Spleen (tissue), 11 donors: ENCODE data around the gene NDUFB10. TPM values are rescaled to one million over a fixed set of nuclear protein-coding genes. Genes with fewer than 3 reads are reported as not detected.

ENCODE experiments used
- DNase-seq: peaks from one replicate; pipeline ENCODE4 v3.0.0-alpha.2; 2020
- H3K27ac ChIP-seq, 8 donors: fragments of 200-600 bp; sonication (generic) in 7 of 8; 1 replicate in 4 of 8; 2 replicates in 4 of 8; pipeline versions ENCODE4 v1.5.0 to v1.8.0; 2016 to 2021; ENCODE audit warnings: inconsistent platforms in 4 of 8, mild to moderate bottlenecking in 4 of 8, moderate library complexity in 1 of 8
- H3K27me3 ChIP-seq, 7 donors: fragments of 200-600 bp; sonication (generic) in 6 of 7; replicated peaks in 1 of 7; 1 replicate in 4 of 7; 2 replicates in 3 of 7; pipeline versions ENCODE4 v1.5.0 to v1.8.0; 2016 to 2021; ENCODE audit warnings: inconsistent platforms in 3 of 7, mild to moderate bottlenecking in 1 of 7
- H3K36me3 ChIP-seq, 6 donors: fragments of 200-600 bp; sonication (generic) in 5 of 6; 1 replicate in 4 of 6; 2 replicates in 2 of 6; pipeline versions ENCODE4 v1.5.0 to v1.8.0; 2016 to 2021; ENCODE audit warnings: inconsistent platforms in 2 of 6
- H3K4me1 ChIP-seq, 6 donors: fragments of 200-600 bp; sonication (generic) in 5 of 6; 1 replicate in 3 of 6; 2 replicates in 3 of 6; pipeline versions ENCODE4 v1.5.0 to v1.8.0; 2016 to 2021; ENCODE audit warnings: inconsistent platforms in 3 of 6
- H3K4me3 ChIP-seq, 8 donors: fragments of 200-600 bp; sonication (generic) in 7 of 8; 1 replicate in 4 of 8; 2 replicates in 4 of 8; pipeline versions ENCODE4 v1.5.0 to v1.8.0; 2016 to 2021; ENCODE audit warnings: inconsistent platforms in 4 of 8, mild to moderate bottlenecking in 4 of 8, moderate library complexity in 2 of 8
- H3K9me3 ChIP-seq, 8 donors: fragments of 200-600 bp; sonication (generic) in 7 of 8; 1 replicate in 4 of 8; 2 replicates in 4 of 8; pipeline versions ENCODE4 v1.5.0 to v1.8.0; 2016 to 2021; ENCODE audit warnings: inconsistent platforms in 4 of 8
- POLR2A ChIP-seq, 3 donors: fragments of 450-650 bp; IDR thresholded peaks; one replicate each; pipeline ENCODE4 v1.5.1; 2017; ENCODE audit warnings: antibody characterized with exemption in 3 of 3, mild to moderate bottlenecking in 1 of 3
- POLR2AphosphoS5 ChIP-seq, 3 donors: sonication (generic); formaldehyde crosslinking; IDR thresholded peaks; one replicate each; pipeline ENCODE4 v1.5.1; 2017; ENCODE audit warnings: antibody characterized with exemption in 3 of 3
- WGBS, 5 donors: extraction: QIAGEN DNeasy Blood & Tissue Kit in 3 of 5; methylation state at CpG; one replicate each; pipeline versions ENCODE4 v1.1.5 to v1.1.7; 2013 to 2018; 5-methylcytosine and 5-hydroxymethylcytosine counted together
- intact Hi-C: fragments of 100-400 bp; cut with DNase I; formaldehyde crosslinking; loops from one replicate; pipeline ENCODE4 v1.15.0; 2023; ENCODE audit warnings: low total_unique reads
- polyA plus RNA-seq, 3 donors: library from polyadenylated mRNA; stranded (reverse); fragments of 200-250 nt; gene quantifications; one replicate each; pipeline ENCODE4 v1.2.1, GENCODE V29; 2013
- total RNA-seq, 7 donors: library from RNA; depleted of rRNA in 3 of 7; stranded (reverse); fragments of >200 nt in 3 of 7; fragmentation: NEBNext Ultra II Directional in 4 of 7; extraction: Animal tissue kit (Norgen Biotek cat#: 25700) in 4 of 7; gene quantifications; one replicate each; pipeline versions ENCODE4 v1.1.0 to v1.2.1, GENCODE V29; 2016 to 2021
- TF ChIP-seq, protein P1 (sequence below), 11 experiments: fragments of 200-600 bp in 7 of 11; fragments of 450-650 bp in 4 of 11; sonication (generic) in 4 of 11; IDR thresholded peaks in 8 of 11; conservative IDR thresholded peaks in 3 of 11; 1 replicate in 7 of 11; 2 replicates in 4 of 11; pipeline versions ENCODE4 v1.4.0 to v1.8.0; 2016 to 2021; ENCODE audit warnings: antibody characterized with exemption in 11 of 11, inconsistent platforms in 4 of 11, mild to moderate bottlenecking in 1 of 11
- donor health status: healthy with polysubstance abuse.
- donor health status: DM: no; HTN: no; CAD: no; lungs with moderate emphysema.
- donor health status: DM: no; HTN: no; CAD: no.
- donor health status: Bipolar disorder and iron deficiency.
- donor health status: healthy.
- donor health status: DM: no; HTN: no; CAD: no.
- donor health status: DM: yes; HTN: yes; CAD: no.

Gene NDUFB10
- total and polyA plus RNA-seq, 10 donors: 69.3 to 225 (median 137) TPM

DNA sequence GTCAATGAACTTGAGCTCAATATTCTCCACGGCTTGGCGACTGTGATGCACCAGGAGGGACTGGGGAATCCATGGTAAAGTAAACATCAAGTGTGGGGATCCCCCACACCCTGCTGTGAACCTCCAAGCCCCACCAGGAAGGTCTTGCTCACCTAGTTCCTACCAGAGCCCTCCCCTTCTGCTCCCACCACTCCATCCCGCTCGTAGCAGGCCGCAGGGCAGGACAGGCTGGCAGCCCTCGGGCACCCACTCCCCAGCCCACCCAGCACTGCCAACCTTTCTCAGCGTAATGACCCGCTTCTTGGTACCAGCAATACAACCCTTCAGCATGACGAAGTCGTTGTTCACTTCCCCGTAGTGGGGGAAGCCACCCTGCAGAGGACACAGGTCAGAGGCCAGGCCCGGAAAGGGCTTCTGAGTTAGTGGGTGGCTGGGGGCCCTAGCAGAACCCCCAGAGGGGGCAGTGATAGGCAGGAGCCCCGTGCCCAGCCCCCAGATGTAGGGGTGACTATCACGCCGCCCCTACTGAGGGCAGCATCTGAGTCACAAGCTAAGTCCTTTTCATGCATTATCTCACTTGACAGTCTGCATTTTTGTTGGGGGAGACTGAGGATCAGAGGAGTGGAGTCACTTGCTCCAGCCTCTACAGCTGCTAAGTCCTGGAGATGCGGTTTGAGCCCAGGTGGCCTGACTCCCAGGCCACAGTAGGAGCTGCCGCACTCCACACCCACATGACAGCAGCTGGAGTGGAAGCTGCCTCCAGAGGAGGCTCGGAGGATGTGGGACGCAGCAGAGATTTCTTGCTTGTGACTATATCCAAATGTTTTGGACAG lies 13.6 kb upstream of the NDUFB10 start:
- peaks cover 0 to 6% (median under 1%) of the 10 kb centered on the region in 6 donors for H3K36me3 ChIP-seq
- TF ChIP-seq, protein P1, sequence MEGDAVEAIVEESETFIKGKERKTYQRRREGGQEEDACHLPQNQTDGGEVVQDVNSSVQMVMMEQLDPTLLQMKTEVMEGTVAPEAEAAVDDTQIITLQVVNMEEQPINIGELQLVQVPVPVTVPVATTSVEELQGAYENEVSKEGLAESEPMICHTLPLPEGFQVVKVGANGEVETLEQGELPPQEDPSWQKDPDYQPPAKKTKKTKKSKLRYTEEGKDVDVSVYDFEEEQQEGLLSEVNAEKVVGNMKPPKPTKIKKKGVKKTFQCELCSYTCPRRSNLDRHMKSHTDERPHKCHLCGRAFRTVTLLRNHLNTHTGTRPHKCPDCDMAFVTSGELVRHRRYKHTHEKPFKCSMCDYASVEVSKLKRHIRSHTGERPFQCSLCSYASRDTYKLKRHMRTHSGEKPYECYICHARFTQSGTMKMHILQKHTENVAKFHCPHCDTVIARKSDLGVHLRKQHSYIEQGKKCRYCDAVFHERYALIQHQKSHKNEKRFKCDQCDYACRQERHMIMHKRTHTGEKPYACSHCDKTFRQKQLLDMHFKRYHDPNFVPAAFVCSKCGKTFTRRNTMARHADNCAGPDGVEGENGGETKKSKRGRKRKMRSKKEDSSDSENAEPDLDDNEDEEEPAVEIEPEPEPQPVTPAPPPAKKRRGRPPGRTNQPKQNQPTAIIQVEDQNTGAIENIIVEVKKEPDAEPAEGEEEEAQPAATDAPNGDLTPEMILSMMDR (IDR thresholded peaks at IDR 0.05 in 8 of 11, conservative IDR thresholded peaks at IDR 0.05 in 3 of 11): no peak
- TF ChIP-seq POLR2A (IDR thresholded peaks at IDR 0.05) (no peak), POLR2AphosphoS5 (IDR thresholded peaks at IDR 0.05) (no peak)
- DNase-seq: peak; percentile 72
- H3K9me3 ChIP-seq: no peaks in the 10 kb centered on the region
- H3K4me1 ChIP-seq: peaks cover 11 to 30% (median 24%) of the 10 kb centered on the region in 6 donors
- H3K27me3 ChIP-seq: no peaks in the 10 kb centered on the region
- 83 to 91% (median 85%) methylated on average over 17 to 19 of the region's 19 CpGs for WGBS, 5 donors
- intact Hi-C loops: no loop called here
- no peak overlapping the region for H3K27ac ChIP-seq
- no peak overlapping the region for H3K4me3 ChIP-seq

DNA sequence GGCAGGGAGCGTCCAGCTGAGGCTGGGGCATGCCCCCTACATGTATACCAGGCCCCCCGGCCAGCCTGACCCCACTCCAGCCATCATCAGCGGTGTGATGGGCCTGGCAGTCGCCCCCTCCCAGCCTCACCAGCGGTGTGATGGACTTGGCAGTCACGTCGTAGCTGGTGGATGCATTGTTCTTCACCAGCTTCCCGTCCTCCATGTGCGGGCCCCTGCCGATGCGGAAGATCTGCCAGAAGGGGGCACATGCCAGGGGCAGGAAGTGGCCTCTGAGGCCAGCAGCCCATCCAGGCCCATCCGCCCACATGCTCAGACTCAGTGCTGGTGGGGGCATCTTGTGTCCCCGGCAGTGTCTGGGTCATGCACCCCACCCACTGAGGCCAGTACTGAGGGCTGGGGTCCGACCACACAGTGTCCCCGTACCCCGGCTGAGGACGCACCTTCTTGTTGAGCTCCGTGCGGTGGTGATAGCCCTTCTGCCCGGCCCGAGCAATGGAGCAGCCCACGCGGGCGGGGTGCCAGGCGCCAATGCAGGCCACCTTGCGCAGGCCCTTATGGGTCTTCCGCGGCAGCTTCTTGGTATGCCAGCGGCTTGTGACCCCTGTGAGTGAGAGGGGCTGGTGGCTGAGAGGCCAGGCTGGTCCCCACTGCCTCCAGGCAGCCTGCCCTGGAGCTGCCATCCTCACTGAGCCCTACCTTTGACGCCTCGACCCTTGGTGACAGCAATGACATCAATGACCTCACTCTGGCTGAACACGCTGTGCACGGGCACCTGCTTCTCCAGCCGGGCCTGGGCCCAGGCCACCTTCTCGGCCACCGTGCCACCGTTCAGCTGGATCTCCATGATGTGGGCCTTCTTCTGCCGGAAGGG lies 12.6 kb upstream of the NDUFB10 start:
- peak; percentile 75 for DNase-seq
- Histone ChIP-seq H3K36me3 (no peaks in the 10 kb centered on the region), H3K4me3 (no peak overlapping the region), H3K27me3 (no peaks in the 10 kb centered on the region), H3K9me3 (no peaks in the 10 kb centered on the region), H3K27ac (no peak overlapping the region), H3K4me1 (peaks cover 8 to 21% (median 16%) of the 10 kb centered on the region in 6 donors)
- intact Hi-C loops: no loop called here
- WGBS, 5 donors: 78 to 91% (median 82%) methylated on average over 30 to 38 of the region's 38 CpGs
- TF ChIP-seq POLR2A (IDR thresholded peaks at IDR 0.05) (no peak), POLR2AphosphoS5 (IDR thresholded peaks at IDR 0.05) (no peak)
- TF ChIP-seq, protein P1 (IDR thresholded peaks at IDR 0.05 in 8 of 11, conservative IDR thresholded peaks at IDR 0.05 in 3 of 11): no peak

DNA sequence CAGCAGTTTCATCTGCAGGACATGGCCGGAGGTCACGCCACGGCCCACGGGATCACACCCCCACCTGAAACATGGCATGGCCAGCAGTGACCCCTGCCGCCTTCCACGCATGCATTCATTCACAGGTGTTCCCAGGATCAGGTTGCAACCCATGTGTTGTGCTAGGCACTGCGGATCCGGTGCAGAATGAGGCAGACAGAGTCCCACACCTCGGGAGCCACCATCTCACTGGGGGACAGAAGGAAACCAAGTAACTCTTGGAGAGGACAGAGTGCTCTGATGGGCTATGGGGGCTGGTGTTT lies 12.0 kb upstream of the NDUFB10 start:
- intact Hi-C loops: no loop called here
- H3K4me3 ChIP-seq: no peak overlapping the region
- H3K9me3 ChIP-seq: no peaks in the 10 kb centered on the region
- TF ChIP-seq, protein P1 (IDR thresholded peaks at IDR 0.05 in 8 of 11, conservative IDR thresholded peaks at IDR 0.05 in 3 of 11): no peak
- TF ChIP-seq POLR2A (IDR thresholded peaks at IDR 0.05): no peak
- TF ChIP-seq POLR2AphosphoS5 (IDR thresholded peaks at IDR 0.05): no peak
- WGBS, 5 donors: 78 to 96% (median 87%) methylated on average over 5 to 9 of the region's 9 CpGs
- H3K36me3 ChIP-seq: no peaks in the 10 kb centered on the region
- no peak for DNase-seq
- peaks cover 2 to 15% (median 10%) of the 10 kb centered on the region in 6 donors for H3K4me1 ChIP-seq
- no peaks in the 10 kb centered on the region for H3K27me3 ChIP-seq
- no peak overlapping the region for H3K27ac ChIP-seq

DNA sequence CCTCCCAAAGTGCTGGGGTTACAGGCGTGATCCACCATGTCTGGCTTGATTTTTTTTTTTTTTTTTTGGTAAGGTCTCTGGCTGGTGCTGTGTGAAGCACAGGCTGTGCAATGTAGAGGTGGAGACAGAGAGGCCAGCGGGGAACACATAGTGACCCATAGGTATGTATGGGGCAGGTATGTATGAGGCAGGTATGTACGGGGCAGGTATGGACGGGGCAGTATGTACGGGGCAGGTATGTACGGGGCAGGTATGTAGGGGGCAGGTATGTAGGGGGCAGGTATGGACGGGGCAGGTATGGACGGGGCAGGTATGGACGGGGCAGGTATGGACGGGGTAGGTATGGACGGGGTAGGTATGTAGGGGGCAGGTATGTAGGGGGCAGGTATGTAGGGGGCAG lies 9.8 kb upstream of the NDUFB10 start:
- Histone ChIP-seq H3K4me3 (no peak overlapping the region), H3K9me3 (no peaks in the 10 kb centered on the region), H3K36me3 (no peaks in the 10 kb centered on the region), H3K27me3 (peaks cover 0 to 4% (median 0%) of the 10 kb centered on the region in 7 donors), H3K27ac (no peak overlapping the region), H3K4me1 (no peaks in the 10 kb centered on the region)
- intact Hi-C loops: no loop called here
- no peak for DNase-seq
- WGBS, 5 donors: 91 to 97% (median 95%) methylated on average over 10 to 11 of the region's 11 CpGs
- TF ChIP-seq POLR2AphosphoS5 (IDR thresholded peaks at IDR 0.05) (no peak), POLR2A (IDR thresholded peaks at IDR 0.05) (no peak)
- TF ChIP-seq, protein P1 (IDR thresholded peaks at IDR 0.05 in 8 of 11, conservative IDR thresholded peaks at IDR 0.05 in 3 of 11): no peak
